K562 (cell line): ENCODE measurements around the gene RING1. TPM values are rescaled to one million over a fixed set of nuclear protein-coding genes. Genes with fewer than 3 reads are reported as not detected.

Source experiments
- E2F1 ChIP-seq: sonication (generic); formaldehyde crosslinking; IDR thresholded peaks from 2 replicates; pipeline ENCODE4 v1.8.1; 2023; ENCODE audit warnings: mild to moderate bottlenecking, missing genetic modification reagents, moderate library complexity
- ELF1 ChIP-seq: fragments of 200-800 bp; sonication (Bioruptor generic); IDR thresholded peaks from 2 replicates; pipeline ENCODE4 v1.6.1; 2016; ENCODE audit warnings: missing genetic modification characterization, missing compliant biosample characterization
- ESRRA ChIP-seq: fragments of 450-650 bp; IDR thresholded peaks from 2 replicates; pipeline ENCODE4 v1.6.1; 2014; ENCODE audit warnings: low read depth, mild to moderate bottlenecking, moderate library complexity, borderline replicate concordance
- ID3 ChIP-seq, 2 experiments: fragments of 250-450 bp in 1 of 2; fragments of 450-650 bp in 1 of 2; sonication (Bioruptor Pico) in 1 of 2; IDR thresholded peaks; 2 replicates each; pipeline versions ENCODE4 v1.6.1 to v1.8.0; 2016 to 2021; ENCODE audit warnings: mild to moderate bottlenecking in 2 of 2, moderate library complexity in 2 of 2, missing compliant biosample characterization in 1 of 2, missing genetic modification characterization in 1 of 2
- MAFF ChIP-seq: IDR thresholded peaks from 2 replicates; pipeline ENCODE4 v1.6.1; 2012; ENCODE audit warnings: low read length, improper control_type of control experiment
- MAZ ChIP-seq, 2 experiments: fragments of 450-650 bp in 1 of 2; sonication (generic) in 1 of 2; formaldehyde crosslinking; IDR thresholded peaks in 1 of 2; conservative IDR thresholded peaks in 1 of 2; 2 replicates each; pipeline versions ENCODE4 v1.4.0 to v1.5.0; 2020; ENCODE audit warnings: mild to moderate bottlenecking in 1 of 2, missing genetic modification reagents in 1 of 2
- RBM22 ChIP-seq: fragments of 200-400 bp; formaldehyde crosslinking; IDR thresholded peaks from 2 replicates; pipeline ENCODE4 v1.6.1; 2018; ENCODE audit warnings: low read length, low read depth; ENCODE audit not compliant: poor library complexity, severe bottlenecking
- SIN3B ChIP-seq: fragments of 450-650 bp; IDR thresholded peaks from 2 replicates; pipeline ENCODE4 v1.6.1; 2017; ENCODE audit warnings: low read depth, mild to moderate bottlenecking, moderate library complexity
- SMAD2 ChIP-seq: fragments of 150-350 bp; IDR thresholded peaks from 2 replicates; pipeline ENCODE4 v1.6.1; 2014; ENCODE audit warnings: low read depth, mild to moderate bottlenecking, low read length
- TSC22D4 ChIP-seq: fragments of 450-650 bp; IDR thresholded peaks from 2 replicates; pipeline ENCODE4 v1.6.1; 2016; ENCODE audit warnings: missing genetic modification characterization, missing biosample characterization, control low read depth
- UBTF ChIP-seq, 2 experiments: IDR thresholded peaks; 2 replicates each; pipeline ENCODE4 v1.6.1; 2012; ENCODE audit warnings: improper control_type of control experiment in 2 of 2, low read depth in 2 of 2, low read length in 2 of 2, borderline replicate concordance in 1 of 2
- ZKSCAN8 ChIP-seq: fragments of 200-800 bp; sonication (Bioruptor generic); IDR thresholded peaks from 2 replicates; pipeline ENCODE4 v1.6.1; 2016; ENCODE audit warnings: missing genetic modification characterization, missing compliant biosample characterization
- ZNF3 ChIP-seq: fragments of 250-450 bp; sonication (Bioruptor Pico); IDR thresholded peaks from 2 replicates; pipeline ENCODE4 v1.5.0; 2021; ENCODE audit warnings: mild to moderate bottlenecking, moderate library complexity
- ZNF57 ChIP-seq: fragments of 450-650 bp; formaldehyde crosslinking; IDR thresholded peaks from 2 replicates; pipeline ENCODE4 v1.4.0; 2020; ENCODE audit warnings: mild to moderate bottlenecking, moderate library complexity
- ZNF75A ChIP-seq: fragments of 450-650 bp; formaldehyde crosslinking; IDR thresholded peaks from 2 replicates; pipeline ENCODE4 v1.4.0; 2020; ENCODE audit warnings: mild to moderate bottlenecking
- polyA plus RNA-seq, 8 experiments: library from polyadenylated mRNA; depleted of rRNA in 4 of 8; stranded (reverse) in 5 of 8; unstranded in 3 of 8; fragments of >200 nt; fragmentation: Nextera tagmentation in 2 of 8; fragmentation: Illumina TruSeq in 1 of 8; extraction: Ambion mirVana in 2 of 8; extraction: Trizol in 1 of 8; gene quantifications; 2 replicates each; pipeline versions ENCODE4 v1.2.1 to v1.2.3, GENCODE V29; 2011 to 2014; ENCODE audit warnings: inconsistent platforms in 1 of 8, missing spikeins in 1 of 8
- total RNA-seq, 7 experiments: library from RNA; depleted of rRNA in 6 of 7; stranded (reverse); fragments of >200 nt in 6 of 7; fragmentation: Illumina TruSeq in 2 of 7; extraction: Trizol in 2 of 7; gene quantifications; 2 replicates each; pipeline versions ENCODE4 v1.2.1 to v1.2.3, GENCODE V29; 2011 to 2021; ENCODE audit warnings: low replicate concordance in 1 of 7
- TF ChIP-seq, protein P1 (sequence below): fragments of 250-450 bp; sonication (Bioruptor Pico); IDR thresholded peaks from 2 replicates; pipeline ENCODE4 v1.9.0; 2021; ENCODE audit warnings: mild to moderate bottlenecking
- TF ChIP-seq, protein P2 (sequence below), 2 experiments: fragments of 450-650 bp in 1 of 2; sonication (generic) in 1 of 2; formaldehyde crosslinking in 1 of 2; IDR thresholded peaks in 1 of 2; conservative IDR thresholded peaks in 1 of 2; 2 replicates each; pipeline versions ENCODE4 v1.6.1 to v1.8.1; 2016 to 2023; ENCODE audit warnings: mild to moderate bottlenecking in 2 of 2, moderate library complexity in 2 of 2, inconsistent platforms in 1 of 2, missing genetic modification reagents in 1 of 2
- TF ChIP-seq, protein P3 (sequence below): fragments of 250-450 bp; sonication (Bioruptor Pico); IDR thresholded peaks from 2 replicates; pipeline ENCODE4 v1.8.0; 2022; ENCODE audit warnings: inconsistent platforms

The RING1 gene
- total and polyA plus RNA-seq, 9 of the 15 experiments (the other 6 are each of a cell fraction or from before 2014, with no cell fraction given): 4.2 to 59.1 (median 36.9) TPM

- no peak for TF ChIP-seq ID3 (CRISPR knock-in tag; IDR thresholded peaks at IDR 0.05)
- peak; percentile 19; the same call in 1 of the 2 replicates for TF ChIP-seq ID3 (tag; IDR thresholded peaks at IDR 0.05)
- no peak for TF ChIP-seq ZKSCAN8 (CRISPR knock-in tag)
- TF ChIP-seq MAZ (CRISPR knock-in tag; conservative IDR thresholded peaks at IDR 0.05 in 1 of 2, IDR thresholded peaks at IDR 0.05 in 1 of 2): no peak
- TF ChIP-seq MAFF: no peak
- no peak for TF ChIP-seq RBM22
- TF ChIP-seq E2F1 (CRISPR knock-in tag): 0 out of 2 replicates have a peak, but pooled peaks have one; percentile 51
- TF ChIP-seq UBTF (IDR thresholded peaks at IDR 0.05; ENCODE audit: borderline replicate concordance in 1 of 2, low read depth in 2 of 2, low read length in 2 of 2): 0 out of 4 replicates have a peak, but pooled peaks of 1 of the 2 experiments have one; percentile 19
- no peak for TF ChIP-seq ZNF75A (CRISPR knock-in tag)
- TF ChIP-seq, protein P1, sequence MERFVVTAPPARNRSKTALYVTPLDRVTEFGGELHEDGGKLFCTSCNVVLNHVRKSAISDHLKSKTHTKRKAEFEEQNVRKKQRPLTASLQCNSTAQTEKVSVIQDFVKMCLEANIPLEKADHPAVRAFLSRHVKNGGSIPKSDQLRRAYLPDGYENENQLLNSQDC (CRISPR knock-in tag): no peak
- no peak for TF ChIP-seq SMAD2
- TF ChIP-seq, protein P2, sequence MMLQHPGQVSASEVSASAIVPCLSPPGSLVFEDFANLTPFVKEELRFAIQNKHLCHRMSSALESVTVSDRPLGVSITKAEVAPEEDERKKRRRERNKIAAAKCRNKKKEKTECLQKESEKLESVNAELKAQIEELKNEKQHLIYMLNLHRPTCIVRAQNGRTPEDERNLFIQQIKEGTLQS (IDR thresholded peaks at IDR 0.05): peak; percentile 85
- TF ChIP-seq, protein P2 (CRISPR knock-in tag; conservative IDR thresholded peaks at IDR 0.05): peak; percentile 14; the same call in 1 of the 2 replicates
- TF ChIP-seq TSC22D4 (tag): no peak
- TF ChIP-seq, protein P3, sequence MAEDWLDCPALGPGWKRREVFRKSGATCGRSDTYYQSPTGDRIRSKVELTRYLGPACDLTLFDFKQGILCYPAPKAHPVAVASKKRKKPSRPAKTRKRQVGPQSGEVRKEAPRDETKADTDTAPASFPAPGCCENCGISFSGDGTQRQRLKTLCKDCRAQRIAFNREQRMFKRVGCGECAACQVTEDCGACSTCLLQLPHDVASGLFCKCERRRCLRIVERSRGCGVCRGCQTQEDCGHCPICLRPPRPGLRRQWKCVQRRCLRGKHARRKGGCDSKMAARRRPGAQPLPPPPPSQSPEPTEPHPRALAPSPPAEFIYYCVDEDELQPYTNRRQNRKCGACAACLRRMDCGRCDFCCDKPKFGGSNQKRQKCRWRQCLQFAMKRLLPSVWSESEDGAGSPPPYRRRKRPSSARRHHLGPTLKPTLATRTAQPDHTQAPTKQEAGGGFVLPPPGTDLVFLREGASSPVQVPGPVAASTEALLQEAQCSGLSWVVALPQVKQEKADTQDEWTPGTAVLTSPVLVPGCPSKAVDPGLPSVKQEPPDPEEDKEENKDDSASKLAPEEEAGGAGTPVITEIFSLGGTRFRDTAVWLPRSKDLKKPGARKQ: no peak
- no peak for TF ChIP-seq ZNF3 (CRISPR knock-in tag)
- TF ChIP-seq ELF1: no peak
- no peak for TF ChIP-seq ZNF57
- TF ChIP-seq ESRRA: peak; percentile 34; the same call in 1 of the 2 replicates
- no peak for TF ChIP-seq SIN3B
Measured at GRCh38 chr6:33205191-33206026, 2.9 kb upstream of the RING1 start (continued).
